HCT116 (cell line): ENCODE data around the gene OR10A4.

Experiments used
- CTCF ChIP-seq, 3 experiments: fragments of 200-600 bp in 1 of 3; sonication (generic) in 1 of 3; IDR thresholded peaks in 2 of 3; conservative IDR thresholded peaks in 1 of 3; 2 replicates each; pipeline ENCODE4 v1.5.1; 2012 to 2017; ENCODE audit warnings: low read depth in 2 of 3, low read length in 2 of 3, antibody characterized with exemption in 1 of 3, borderline replicate concordance in 1 of 3, control low read depth in 1 of 3, mild to moderate bottlenecking in 1 of 3, mixed read lengths in 1 of 3, mixed run types in 1 of 3, moderate library complexity in 1 of 3; ENCODE audit not compliant: insufficient read depth in 1 of 3
- EZH2 ChIP-seq: fragments of 200-600 bp; sonication (generic); IDR thresholded peaks from 2 replicates; pipeline ENCODE4 v1.6.1; 2017; ENCODE audit warnings: antibody characterized with exemption, mixed run types
- FOSL1 ChIP-seq: IDR thresholded peaks from 2 replicates; pipeline ENCODE4 v1.6.1; 2012; ENCODE audit warnings: low read depth
- JUND ChIP-seq: IDR thresholded peaks from 2 replicates; pipeline ENCODE4 v1.6.1; 2012
- POLR2A ChIP-seq: IDR thresholded peaks from 2 replicates; pipeline ENCODE4 v1.7.0; 2011; ENCODE audit warnings: borderline replicate concordance; ENCODE audit not compliant: insufficient read depth, insufficient read length; ENCODE audit errors: extremely low read depth
- SIN3A ChIP-seq: IDR thresholded peaks from 2 replicates; pipeline ENCODE4 v1.6.1; 2012; ENCODE audit warnings: low read depth
- YY1 ChIP-seq: IDR thresholded peaks from 2 replicates; pipeline ENCODE4 v1.6.1; 2011; ENCODE audit warnings: low read length, low read depth, moderate library complexity, mild to moderate bottlenecking; ENCODE audit not compliant: insufficient replicate concordance; ENCODE audit errors: extremely low read depth
- ZNF274 ChIP-seq: fragments of 200-500 bp; sonication (Bioruptor generic); IDR thresholded peaks from 2 replicates; pipeline ENCODE4 v1.6.1; 2014; ENCODE audit warnings: mild to moderate bottlenecking, low read depth, low read length, inconsistent platforms

- TF ChIP-seq ZNF274 = no peak
- no peak for TF ChIP-seq POLR2A
- no peak for TF ChIP-seq CTCF (IDR thresholded peaks at IDR 0.05 in 2 of 3, conservative IDR thresholded peaks at IDR 0.05 in 1 of 3; ENCODE audit: borderline replicate concordance in 1 of 3, insufficient read depth in 1 of 3, low read depth in 2 of 3, low read length in 2 of 3)
- no peak for TF ChIP-seq EZH2
- TF ChIP-seq FOSL1 = no peak
- TF ChIP-seq YY1 = no peak
- TF ChIP-seq JUND = no peak
- no peak for TF ChIP-seq SIN3A
Measured at GRCh38 chr11:6911948-6912347, 35.5 kb downstream of the OR10A4 start.
